SK-N-SH (cell line): ENCODE measurements around the gene MYO1D. TPM values are rescaled to one million over a fixed set of nuclear protein-coding genes. Genes with fewer than 3 reads are reported as not detected.

Experiments
- CTCF ChIA-PET: fragments of 300-600, 350-600 bp; formaldehyde crosslinking; extraction: SDS; loops from one replicate; lab custom pipeline; 2021; lab: Yijun Ruan, JAX
- POLR2A ChIA-PET: fragments of 350-600 bp; sonication (Branson Sonifier 250); formaldehyde crosslinking; extraction: SDS; loops from one replicate; lab custom pipeline; 2020; ENCODE audit warnings: antibody characterized with exemption, inconsistent platforms; lab: Yijun Ruan, JAX
- DNase-seq: peaks from one replicate; pipeline ENCODE4 v3.0.0; 2012
- H2AFZ ChIP-seq: fragments of 200-600 bp; sonication (generic); 2 replicates; pipeline ENCODE4 v1.8.1; 2016; ENCODE audit warnings: antibody characterized with exemption, mild to moderate bottlenecking, low read depth
- H3F3A ChIP-seq: fragments of 200-600 bp; sonication (generic); replicated peaks from 2 replicates; pipeline ENCODE3; 2016; ENCODE audit warnings: antibody characterized with exemption, mild to moderate bottlenecking; ENCODE audit not compliant: insufficient read depth
- H3K27ac ChIP-seq, 2 experiments: fragments of 200-500 bp in 1 of 2; fragments of 200-600 bp in 1 of 2; sonication (Bioruptor generic) in 1 of 2; sonication (generic), shearing (Covaris generic) in 1 of 2; 2 replicates each; pipeline versions ENCODE4 v1.5.1 to v1.6.1; 2014 to 2016; ENCODE audit warnings: low read depth in 2 of 2, inconsistent platforms in 1 of 2, low read length in 1 of 2, mild to moderate bottlenecking in 1 of 2, mixed read lengths in 1 of 2
- H3K27me3 ChIP-seq: fragments of 200-600 bp; sonication (generic), shearing (Covaris generic); 2 replicates; pipeline ENCODE4 v1.6.1; 2016; ENCODE audit warnings: mixed run types; ENCODE audit not compliant: insufficient read depth
- H3K36me3 ChIP-seq, 2 experiments: fragments of 200-500 bp in 1 of 2; fragments of 200-600 bp in 1 of 2; sonication (Bioruptor generic) in 1 of 2; sonication (generic) in 1 of 2; replicated peaks in 1 of 2; 2 replicates each; pipeline versions ENCODE3 to v1.5.1; 2014 to 2016; ENCODE audit warnings: low read length in 1 of 2, mild to moderate bottlenecking in 1 of 2; ENCODE audit not compliant: insufficient read depth in 2 of 2, control insufficient read depth in 1 of 2
- H3K4me1 ChIP-seq, 2 experiments: fragments of 200-500 bp in 1 of 2; fragments of 200-600 bp in 1 of 2; sonication (Bioruptor generic) in 1 of 2; sonication (generic), shearing (Covaris generic) in 1 of 2; 2 replicates each; pipeline versions ENCODE4 v1.5.1 to v1.6.1; 2014 to 2016; ENCODE audit warnings: low read depth in 1 of 2, low read length in 1 of 2, mixed run types in 1 of 2; ENCODE audit not compliant: insufficient read depth in 2 of 2, control insufficient read depth in 1 of 2
- H3K4me2 ChIP-seq: fragments of 200-600 bp; sonication (generic), shearing (Covaris generic); 2 replicates; pipeline ENCODE4 v1.6.1; 2017; ENCODE audit warnings: mixed run types
- H3K4me3 ChIP-seq, 2 experiments: fragments of 200-500 bp in 1 of 2; fragments of 200-600 bp in 1 of 2; sonication (Bioruptor generic) in 1 of 2; sonication (generic), shearing (Covaris generic) in 1 of 2; 2 replicates each; pipeline versions ENCODE4 v1.5.1 to v1.8.1; 2014 to 2016; ENCODE audit warnings: low read depth in 2 of 2, inconsistent platforms in 1 of 2, low read length in 1 of 2, mild to moderate bottlenecking in 1 of 2, mixed read lengths in 1 of 2, moderate library complexity in 1 of 2
- H3K79me2 ChIP-seq: fragments of 200-600 bp; sonication (generic); 2 replicates; pipeline ENCODE4 v1.8.1; 2017; ENCODE audit warnings: mild to moderate bottlenecking; ENCODE audit not compliant: insufficient read depth
- H3K9ac ChIP-seq: fragments of 200-600 bp; sonication (generic); 2 replicates; pipeline ENCODE4 v1.6.1; 2017; ENCODE audit warnings: mixed run types
- H3K9me2 ChIP-seq: fragments of 200-600 bp; sonication (generic); 2 replicates; pipeline ENCODE4 v1.6.1; 2017; ENCODE audit warnings: mixed run types
- H3K9me3 ChIP-seq: fragments of 200-600 bp; sonication (generic); 2 replicates; pipeline ENCODE4 v1.6.1; 2017; ENCODE audit warnings: mixed run types, mild to moderate bottlenecking, moderate library complexity
- H4K20me1 ChIP-seq: fragments of 200-600 bp; sonication (generic); 2 replicates; pipeline ENCODE4 v1.6.1; 2017; ENCODE audit warnings: mild to moderate bottlenecking, mixed run types; ENCODE audit not compliant: insufficient read depth
- CHD2 ChIP-seq: fragments of 150-350 bp; IDR thresholded peaks from 2 replicates; pipeline ENCODE4 v1.6.1; 2018; ENCODE audit warnings: low read length; ENCODE audit not compliant: partially characterized antibody
- EP300 ChIP-seq, 2 experiments: IDR thresholded peaks; 2 replicates each; pipeline versions ENCODE4 v1.4.0 to v1.6.1; 2012; ENCODE audit warnings: borderline replicate concordance in 1 of 2, low read depth in 1 of 2, low read length in 1 of 2
- FOSL2 ChIP-seq: IDR thresholded peaks from 2 replicates; pipeline ENCODE4 v1.4.0; 2012; ENCODE audit warnings: low read depth, mild to moderate bottlenecking, moderate library complexity, borderline replicate concordance
- FOXM1 ChIP-seq: IDR thresholded peaks from 2 replicates; pipeline ENCODE4 v1.4.0; 2012; ENCODE audit warnings: low read depth, mild to moderate bottlenecking
- GABPA ChIP-seq: IDR thresholded peaks from 2 replicates; pipeline ENCODE4 v1.4.0; 2012; ENCODE audit warnings: low read depth, mild to moderate bottlenecking
- GATA2 ChIP-seq: sonication (generic); formaldehyde crosslinking; IDR thresholded peaks from 2 replicates; pipeline ENCODE4 v1.5.0; 2020; ENCODE audit warnings: mild to moderate bottlenecking, missing genetic modification reagents
- MAX ChIP-seq: IDR thresholded peaks from 2 replicates; pipeline ENCODE4 v1.4.0; 2012; ENCODE audit warnings: low read depth
- MEF2A ChIP-seq: IDR thresholded peaks from 2 replicates; pipeline ENCODE4 v1.4.0; 2012; ENCODE audit warnings: low read depth, borderline replicate concordance
- MXI1 ChIP-seq: IDR thresholded peaks from 2 replicates; pipeline ENCODE4 v1.6.1; 2012; ENCODE audit warnings: mild to moderate bottlenecking, low read depth, low read length, improper control_type of control experiment
- NFIC ChIP-seq: IDR thresholded peaks from 2 replicates; pipeline ENCODE4 v1.4.0; 2012; ENCODE audit warnings: borderline replicate concordance
- RCOR1 ChIP-seq: fragments of 150-350 bp; IDR thresholded peaks from 2 replicates; pipeline ENCODE4 v1.6.1; 2017; ENCODE audit warnings: antibody characterized with exemption, low read length
- SIN3A ChIP-seq: IDR thresholded peaks from 2 replicates; pipeline ENCODE4 v1.6.1; 2012; ENCODE audit warnings: low read depth, mild to moderate bottlenecking, low read length, moderate library complexity, borderline replicate concordance
- TCF12 ChIP-seq: IDR thresholded peaks from 2 replicates; pipeline ENCODE4 v1.4.0; 2012
- TEAD4 ChIP-seq: IDR thresholded peaks from 2 replicates; pipeline ENCODE4 v1.4.0; 2012; ENCODE audit warnings: mild to moderate bottlenecking, borderline replicate concordance; ENCODE audit not compliant: insufficient read depth
- USF1 ChIP-seq: IDR thresholded peaks from 2 replicates; pipeline ENCODE4 v1.4.0; 2012; ENCODE audit warnings: low read depth, borderline replicate concordance
- ZBTB33 ChIP-seq: IDR thresholded peaks from 2 replicates; pipeline ENCODE4 v1.4.0; 2012; ENCODE audit warnings: low read depth, borderline replicate concordance
- WGBS: methylation state at CpG from one replicate; pipeline ENCODE4 v1.1.6; 2017; ENCODE audit warnings: low lambda C conversion rate; 5-methylcytosine and 5-hydroxymethylcytosine counted together
- polyA plus RNA-seq, 3 experiments: library from polyadenylated mRNA; depleted of rRNA; stranded (reverse); fragments of >200 nt; gene quantifications; 2 replicates each; pipeline ENCODE4 v1.2.3, GENCODE V29; 2012
- TF ChIP-seq, protein P1 (sequence below): IDR thresholded peaks from 2 replicates; pipeline ENCODE4 v1.6.1; 2012; ENCODE audit warnings: mild to moderate bottlenecking, low read depth, low read length, moderate library complexity

The MYO1D gene
- polyA plus RNA-seq, 1 of the 3 experiments (the other 2 are of a cell fraction): 20.4 TPM

DNA sequence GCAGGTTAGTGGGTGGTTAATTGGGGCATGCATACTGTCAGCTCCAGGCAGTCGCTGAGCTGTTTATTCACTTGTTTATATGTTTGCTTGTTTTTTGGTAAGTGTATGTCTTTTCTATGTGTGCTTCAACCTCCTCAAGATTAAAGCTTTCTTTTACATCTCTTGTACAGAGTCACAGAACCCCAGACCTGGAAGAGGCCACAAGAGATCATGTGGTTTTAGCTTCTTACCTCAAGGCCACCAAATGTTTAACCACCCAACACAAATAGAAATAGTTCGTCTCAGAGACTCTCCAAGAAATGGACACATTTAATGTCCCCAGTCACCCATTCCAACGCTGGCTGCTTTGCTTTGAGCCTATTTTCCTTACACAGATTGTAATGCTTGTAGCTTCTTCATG lies 39.2 kb upstream of the MYO1D start:
- WGBS: 25% methylated on average over 3 of the region's 3 CpGs
- H2AFZ ChIP-seq: no peak overlapping the region
- H3K79me2 ChIP-seq: no peaks in the 10 kb centered on the region
- TF ChIP-seq GATA2 (CRISPR knock-in tag) (no peak), RCOR1 (no peak), MXI1 (no peak), TEAD4 (no peak), SIN3A (no peak), CHD2 (no peak), GABPA (no peak), FOSL2 (no peak), FOXM1 (no peak), MAX (no peak), EP300 (IDR thresholded peaks at IDR 0.05; ENCODE audit: borderline replicate concordance in 1 of 2, low read depth in 1 of 2, low read length in 1 of 2) (no peak), USF1 (no peak), NFIC (no peak), ZBTB33 (no peak), TCF12 (no peak), MEF2A (no peak)
- TF ChIP-seq, protein P1, sequence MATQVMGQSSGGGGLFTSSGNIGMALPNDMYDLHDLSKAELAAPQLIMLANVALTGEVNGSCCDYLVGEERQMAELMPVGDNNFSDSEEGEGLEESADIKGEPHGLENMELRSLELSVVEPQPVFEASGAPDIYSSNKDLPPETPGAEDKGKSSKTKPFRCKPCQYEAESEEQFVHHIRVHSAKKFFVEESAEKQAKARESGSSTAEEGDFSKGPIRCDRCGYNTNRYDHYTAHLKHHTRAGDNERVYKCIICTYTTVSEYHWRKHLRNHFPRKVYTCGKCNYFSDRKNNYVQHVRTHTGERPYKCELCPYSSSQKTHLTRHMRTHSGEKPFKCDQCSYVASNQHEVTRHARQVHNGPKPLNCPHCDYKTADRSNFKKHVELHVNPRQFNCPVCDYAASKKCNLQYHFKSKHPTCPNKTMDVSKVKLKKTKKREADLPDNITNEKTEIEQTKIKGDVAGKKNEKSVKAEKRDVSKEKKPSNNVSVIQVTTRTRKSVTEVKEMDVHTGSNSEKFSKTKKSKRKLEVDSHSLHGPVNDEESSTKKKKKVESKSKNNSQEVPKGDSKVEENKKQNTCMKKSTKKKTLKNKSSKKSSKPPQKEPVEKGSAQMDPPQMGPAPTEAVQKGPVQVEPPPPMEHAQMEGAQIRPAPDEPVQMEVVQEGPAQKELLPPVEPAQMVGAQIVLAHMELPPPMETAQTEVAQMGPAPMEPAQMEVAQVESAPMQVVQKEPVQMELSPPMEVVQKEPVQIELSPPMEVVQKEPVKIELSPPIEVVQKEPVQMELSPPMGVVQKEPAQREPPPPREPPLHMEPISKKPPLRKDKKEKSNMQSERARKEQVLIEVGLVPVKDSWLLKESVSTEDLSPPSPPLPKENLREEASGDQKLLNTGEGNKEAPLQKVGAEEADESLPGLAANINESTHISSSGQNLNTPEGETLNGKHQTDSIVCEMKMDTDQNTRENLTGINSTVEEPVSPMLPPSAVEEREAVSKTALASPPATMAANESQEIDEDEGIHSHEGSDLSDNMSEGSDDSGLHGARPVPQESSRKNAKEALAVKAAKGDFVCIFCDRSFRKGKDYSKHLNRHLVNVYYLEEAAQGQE: no peak
- no peaks in the 10 kb centered on the region for H3K36me3 ChIP-seq
- H3K4me1 ChIP-seq: no peaks in the 10 kb centered on the region
- CTCF ChIA-PET: interaction anchor here (0.8 to 2.0 kb wide), 6 partner anchors 21 to 472 kb away, joined by 3 to 9 read pairs (median 4); partner anchors contain the start of genes MYO1D and PSMD11
- H4K20me1 ChIP-seq: no peaks in the 10 kb centered on the region
- no peak overlapping the region for H3K4me2 ChIP-seq
- H3F3A ChIP-seq: no peaks in the 10 kb centered on the region
- H3K9me3 ChIP-seq: no peaks in the 10 kb centered on the region
- no peak for DNase-seq
- no peaks in the 10 kb centered on the region for H3K27me3 ChIP-seq
- no peak overlapping the region for H3K9ac ChIP-seq
- H3K9me2 ChIP-seq: no peaks in the 10 kb centered on the region
- POLR2A ChIA-PET: no interaction called here
- H3K4me3 ChIP-seq: no peak overlapping the region
- H3K27ac ChIP-seq: no peak overlapping the region
